DOHH2 (cell line): ENCODE data around the gene GJB1.

Experiments used
- CTCF ChIP-seq: fragments of 200-600 bp; sonication (generic); IDR thresholded peaks from one replicate; pipeline ENCODE4 v1.5.1; 2014; ENCODE audit warnings: antibody characterized with exemption, mild to moderate bottlenecking, low read depth, low read length; ENCODE audit not compliant: poor library complexity, severe bottlenecking
- EZH2phosphoT487 ChIP-seq: fragments of 200-600 bp; sonication (generic); IDR thresholded peaks from 2 replicates; pipeline ENCODE4 v1.6.1; 2017; ENCODE audit warnings: borderline replicate concordance, mild to moderate bottlenecking, antibody characterized with exemption, low read length, moderate library complexity, mixed read lengths

GRCh38 chrX:71256856-71257255, 33.8 kb downstream of the GJB1 start:
- TF ChIP-seq CTCF, result no peak
- TF ChIP-seq EZH2phosphoT487, result no peak
